Neural progenitor cell (in vitro differentiated cells): ENCODE results near the gene ZNF516. TPM values are rescaled to one million over a fixed set of nuclear protein-coding genes. Genes with fewer than 3 reads are reported as not detected.

Experiments
- DNase-seq: peaks from one replicate; pipeline ENCODE4 v3.0.0-alpha.2; 2016; ENCODE audit warnings: low spot score
- H2AFZ ChIP-seq: fragments of 200-600 bp; sonication (generic); replicated peaks from 2 replicates; pipeline ENCODE4 v1.6.1; 2016; ENCODE audit warnings: antibody characterized with exemption
- H3F3A ChIP-seq: fragments of 200-600 bp; sonication (generic); 2 replicates; pipeline ENCODE4 v1.6.1; 2016; ENCODE audit warnings: antibody characterized with exemption, low read depth
- H3K27ac ChIP-seq: fragments of 200-600 bp; sonication (generic); 2 replicates; pipeline ENCODE4 v1.5.1; 2016; ENCODE audit warnings: mild to moderate bottlenecking
- H3K27me3 ChIP-seq: fragments of 200-600 bp; sonication (generic); 2 replicates; pipeline ENCODE4 v1.6.1; 2016; ENCODE audit warnings: mild to moderate bottlenecking, moderate library complexity
- H3K36me3 ChIP-seq: fragments of 200-600 bp; sonication (generic); 2 replicates; pipeline ENCODE4 v1.5.1; 2016
- H3K4me1 ChIP-seq: fragments of 200-600 bp; sonication (generic); 2 replicates; pipeline ENCODE4 v1.6.1; 2016; ENCODE audit warnings: mixed run types
- H3K4me2 ChIP-seq: fragments of 200-600 bp; sonication (generic); 2 replicates; pipeline ENCODE4 v1.6.1; 2016
- H3K4me3 ChIP-seq: fragments of 200-600 bp; sonication (generic); 2 replicates; pipeline ENCODE4 v1.5.1; 2016
- H3K79me2 ChIP-seq: fragments of 200-600 bp; sonication (generic); 2 replicates; pipeline ENCODE4 v1.6.1; 2016; ENCODE audit warnings: low read depth
- H3K9ac ChIP-seq: fragments of 200-600 bp; sonication (generic); 2 replicates; pipeline ENCODE4 v1.6.1; 2016
- H3K9me3 ChIP-seq: fragments of 200-600 bp; sonication (generic); 2 replicates; pipeline ENCODE4 v1.5.1; 2016; ENCODE audit warnings: low read depth
- H4K20me1 ChIP-seq: fragments of 200-600 bp; sonication (generic); 2 replicates; pipeline ENCODE4 v1.6.1; 2016; ENCODE audit warnings: low read depth
- H3K27ac Mint-ChIP-seq: 3 replicates; pipeline ENCODE4 v1.8.0; 2021; ENCODE audit warnings: mixed read lengths
- H3K27me3 Mint-ChIP-seq: 2 replicates; pipeline ENCODE4 v1.8.0; 2022; ENCODE audit warnings: low read depth, mild to moderate bottlenecking, inconsistent platforms, moderate library complexity, mixed read lengths; ENCODE audit not compliant: insufficient read depth
- H3K36me3 Mint-ChIP-seq: 3 replicates; pipeline ENCODE4 v1.8.0; 2021; ENCODE audit warnings: mixed read lengths
- H3K4me1 Mint-ChIP-seq: 3 replicates; pipeline ENCODE4 v1.8.0; 2021; ENCODE audit warnings: mixed read lengths
- H3K4me3 Mint-ChIP-seq: 3 replicates; pipeline ENCODE4 v1.8.0; 2021; ENCODE audit warnings: mild to moderate bottlenecking, moderate library complexity, mixed read lengths
- H3K9me3 Mint-ChIP-seq: 3 replicates; pipeline ENCODE4 v1.8.0; 2020; ENCODE audit warnings: mixed read lengths
- EZH2 ChIP-seq: fragments of 200-600 bp; sonication (generic); IDR thresholded peaks from 2 replicates; pipeline ENCODE4 v1.6.1; 2017; ENCODE audit warnings: antibody characterized with exemption, mild to moderate bottlenecking, moderate library complexity
- EZH2phosphoT487 ChIP-seq: fragments of 200-600 bp; sonication (generic); IDR thresholded peaks from 2 replicates; pipeline ENCODE4 v1.6.1; 2017; ENCODE audit warnings: antibody characterized with exemption
- total RNA-seq: library from RNA; depleted of rRNA; stranded (reverse); fragments of >200 nt; gene quantifications from 2 replicates; pipeline ENCODE4 v1.2.3, GENCODE V29; 2015; ENCODE audit warnings: low replicate concordance
- TF ChIP-seq, protein P1 (sequence below): fragments of 200-600 bp; sonication (generic); IDR thresholded peaks from 2 replicates; pipeline ENCODE4 v1.5.1; 2017; ENCODE audit warnings: antibody characterized with exemption, mild to moderate bottlenecking

ZNF516 gene
- total RNA-seq, 1 donor from 2014 or later: 45.5 TPM

DNA sequence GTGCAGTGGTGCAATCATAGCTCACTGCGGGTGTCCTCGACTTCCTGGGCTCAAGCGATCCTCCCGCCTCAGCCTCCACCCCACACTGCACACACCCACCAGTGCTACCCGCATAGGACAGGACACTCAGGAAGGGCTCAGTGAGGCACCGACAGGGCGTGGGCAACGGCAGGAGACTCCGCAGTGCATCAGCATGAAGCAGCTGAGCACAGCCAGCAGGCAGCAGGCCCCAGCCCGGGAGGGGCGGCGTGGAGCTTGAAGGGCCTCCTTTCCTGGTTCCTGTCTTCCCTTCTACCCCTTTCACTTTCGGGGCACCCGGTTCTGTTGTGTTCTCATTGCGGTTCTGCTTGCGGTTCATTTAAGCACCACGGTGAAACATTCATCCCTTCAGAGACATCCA lies 89.8 kb downstream of the ZNF516 start:
- TF ChIP-seq, protein P1, sequence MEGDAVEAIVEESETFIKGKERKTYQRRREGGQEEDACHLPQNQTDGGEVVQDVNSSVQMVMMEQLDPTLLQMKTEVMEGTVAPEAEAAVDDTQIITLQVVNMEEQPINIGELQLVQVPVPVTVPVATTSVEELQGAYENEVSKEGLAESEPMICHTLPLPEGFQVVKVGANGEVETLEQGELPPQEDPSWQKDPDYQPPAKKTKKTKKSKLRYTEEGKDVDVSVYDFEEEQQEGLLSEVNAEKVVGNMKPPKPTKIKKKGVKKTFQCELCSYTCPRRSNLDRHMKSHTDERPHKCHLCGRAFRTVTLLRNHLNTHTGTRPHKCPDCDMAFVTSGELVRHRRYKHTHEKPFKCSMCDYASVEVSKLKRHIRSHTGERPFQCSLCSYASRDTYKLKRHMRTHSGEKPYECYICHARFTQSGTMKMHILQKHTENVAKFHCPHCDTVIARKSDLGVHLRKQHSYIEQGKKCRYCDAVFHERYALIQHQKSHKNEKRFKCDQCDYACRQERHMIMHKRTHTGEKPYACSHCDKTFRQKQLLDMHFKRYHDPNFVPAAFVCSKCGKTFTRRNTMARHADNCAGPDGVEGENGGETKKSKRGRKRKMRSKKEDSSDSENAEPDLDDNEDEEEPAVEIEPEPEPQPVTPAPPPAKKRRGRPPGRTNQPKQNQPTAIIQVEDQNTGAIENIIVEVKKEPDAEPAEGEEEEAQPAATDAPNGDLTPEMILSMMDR: no peak
- no peak for TF ChIP-seq EZH2
- no peak for TF ChIP-seq EZH2phosphoT487
- H3K79me2 ChIP-seq: peaks cover 97% of the 10 kb centered on the region
- H3K4me3 Mint-ChIP-seq: no peak overlapping the region
- H3F3A ChIP-seq: peaks cover 7% of the 10 kb centered on the region
- peaks cover 36% of the 10 kb centered on the region for H3K36me3 Mint-ChIP-seq
- H3K9me3 Mint-ChIP-seq: peaks cover 4% of the 10 kb centered on the region
- no peak for DNase-seq
- H3K27me3 ChIP-seq: no peaks in the 10 kb centered on the region
- H3K4me3 ChIP-seq: no peak overlapping the region
- H3K9me3 ChIP-seq: no peaks in the 10 kb centered on the region
- H4K20me1 ChIP-seq: peaks cover 91% of the 10 kb centered on the region
- H3K36me3 ChIP-seq: no peaks in the 10 kb centered on the region
- no peak overlapping the region for H3K27ac ChIP-seq
- H3K27me3 Mint-ChIP-seq: peaks cover 5% of the 10 kb centered on the region
- H3K27ac Mint-ChIP-seq: no peak overlapping the region
- H3K9ac ChIP-seq: no peak overlapping the region
- no peak overlapping the region for H3K4me2 ChIP-seq
- H3K4me1 Mint-ChIP-seq: peaks cover 18% of the 10 kb centered on the region
- H2AFZ ChIP-seq: no peak overlapping the region
- peaks cover 1% of the 10 kb centered on the region for H3K4me1 ChIP-seq

DNA sequence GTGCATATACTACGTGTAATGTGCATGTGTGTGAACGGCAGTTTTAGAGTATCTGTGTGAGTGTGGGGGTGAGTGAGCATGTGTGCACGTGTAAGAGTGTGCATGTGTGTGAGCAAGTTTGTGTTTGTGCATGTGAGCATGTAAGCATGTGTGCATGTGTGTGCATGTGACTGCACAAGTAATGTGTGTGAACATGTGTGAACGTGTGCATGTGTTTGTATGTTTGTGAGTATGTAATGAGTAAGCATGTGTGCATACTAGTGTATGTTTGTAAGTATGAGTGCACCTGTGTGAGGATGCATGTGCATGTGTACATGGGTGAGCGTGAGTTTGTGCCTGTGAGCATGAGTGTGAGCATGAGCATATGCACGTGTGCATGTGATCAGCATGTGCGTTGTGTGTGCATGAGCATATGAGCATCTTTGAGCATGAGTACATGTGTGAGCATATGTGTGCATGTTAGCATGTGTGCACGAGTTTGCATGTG lies 90.7 kb downstream of the ZNF516 start:
- H3K4me3 ChIP-seq: no peak overlapping the region
- no peak overlapping the region for H3K27ac Mint-ChIP-seq
- no peak overlapping the region for H3K4me2 ChIP-seq
- H2AFZ ChIP-seq: no peak overlapping the region
- no peaks in the 10 kb centered on the region for H3K27me3 ChIP-seq
- peaks cover 9% of the 10 kb centered on the region for H3K4me1 ChIP-seq
- H4K20me1 ChIP-seq: peaks cover 95% of the 10 kb centered on the region
- peaks cover 5% of the 10 kb centered on the region for H3K27me3 Mint-ChIP-seq
- H3K27ac ChIP-seq: no peak overlapping the region
- H3K9me3 Mint-ChIP-seq: no peaks in the 10 kb centered on the region
- no peak for DNase-seq
- H3K9me3 ChIP-seq: no peaks in the 10 kb centered on the region
- peaks cover 26% of the 10 kb centered on the region for H3K4me1 Mint-ChIP-seq
- no peaks in the 10 kb centered on the region for H3K36me3 ChIP-seq
- peaks cover 16% of the 10 kb centered on the region for H3F3A ChIP-seq
- H3K36me3 Mint-ChIP-seq: peaks cover 28% of the 10 kb centered on the region
- H3K9ac ChIP-seq: no peak overlapping the region
- no peak overlapping the region for H3K4me3 Mint-ChIP-seq
- TF ChIP-seq EZH2 (no peak), EZH2phosphoT487 (no peak)
- TF ChIP-seq, protein P1: no peak
- peaks cover 97% of the 10 kb centered on the region for H3K79me2 ChIP-seq

DNA sequence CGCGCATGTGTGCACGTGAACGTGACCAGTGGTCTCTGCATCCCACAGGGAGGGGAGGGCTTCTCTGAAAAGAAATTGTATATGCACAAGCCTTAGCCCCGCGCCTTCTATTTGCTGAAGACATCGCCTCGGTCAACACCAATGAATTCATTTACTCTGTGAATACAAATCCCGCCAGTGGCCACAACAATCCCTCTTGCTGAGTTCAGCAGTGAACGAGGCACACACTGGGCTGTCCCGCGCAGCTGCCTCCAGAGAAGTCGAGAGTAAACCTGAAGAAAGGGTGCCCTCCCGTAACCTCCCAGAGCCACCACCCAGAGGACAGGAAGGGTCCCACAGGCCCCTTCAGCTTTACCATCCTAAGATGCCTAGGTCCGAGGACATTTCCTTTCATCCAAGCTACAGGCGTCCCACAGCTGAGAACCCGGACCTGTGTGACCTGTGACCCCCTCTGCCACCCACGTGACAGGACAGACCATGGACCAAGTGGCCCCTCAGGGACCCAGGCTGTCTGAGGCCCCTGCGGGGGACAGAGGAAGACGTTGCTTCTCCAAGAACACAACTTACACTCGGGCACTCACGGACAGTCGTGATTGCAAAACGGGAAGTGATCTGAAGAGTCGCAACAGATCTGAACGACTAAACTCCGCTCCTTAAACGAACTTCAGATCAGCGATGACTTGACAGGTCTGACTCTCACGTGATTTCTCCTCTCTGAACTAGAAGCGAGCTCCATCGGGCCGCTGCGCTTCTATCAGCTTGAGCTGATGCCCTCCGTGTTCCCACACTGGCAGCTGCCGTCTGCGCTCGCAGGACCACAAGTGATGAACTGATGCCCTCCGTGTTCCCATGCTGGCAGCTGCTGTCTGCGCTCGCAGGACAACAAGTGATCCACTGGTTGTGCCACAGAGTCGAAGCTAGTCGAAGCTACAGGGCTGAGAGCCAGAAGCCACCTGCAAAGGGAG lies 92.7 kb downstream of the ZNF516 start:
- H3K79me2 ChIP-seq: peaks cover 95% of the 10 kb centered on the region

More for the DNA sequence above, 92.7 kb downstream of the ZNF516 start:
- peaks cover 19% of the 10 kb centered on the region for H3F3A ChIP-seq
- no peaks in the 10 kb centered on the region for H3K27me3 ChIP-seq
- no peak overlapping the region for H2AFZ ChIP-seq
- peaks cover 99% of the 10 kb centered on the region for H4K20me1 ChIP-seq
- TF ChIP-seq, protein P1: no peak
- no peak for TF ChIP-seq EZH2phosphoT487
- no peak for TF ChIP-seq EZH2
- Mint-ChIP-seq H3K9me3 (no peaks in the 10 kb centered on the region), H3K4me1 (peaks cover 35% of the 10 kb centered on the region), H3K36me3 (peaks cover 14% of the 10 kb centered on the region), H3K4me3 (no peak overlapping the region), H3K27me3 (peaks cover 5% of the 10 kb centered on the region), H3K27ac (peak overlapping the region; percentile 23)
- no peak overlapping the region for H3K4me2 ChIP-seq
- no peak overlapping the region for H3K27ac ChIP-seq
- peaks cover 13% of the 10 kb centered on the region for H3K4me1 ChIP-seq
- no peak overlapping the region for H3K9ac ChIP-seq
- no peak overlapping the region for H3K4me3 ChIP-seq
- no peaks in the 10 kb centered on the region for H3K36me3 ChIP-seq
- DNase-seq: no peak
- no peaks in the 10 kb centered on the region for H3K9me3 ChIP-seq
